Upper lobe of left lung (tissue), 4 donors: ENCODE data around the gene CDH9.

Experiments
- CTCF ChIP-seq, 6 experiments: fragments of 450-650 bp in 4 of 6; fragments of 200-600 bp in 2 of 6; sonication (generic) in 2 of 6; IDR thresholded peaks; one replicate each; pipeline ENCODE4 v1.5.1; 2016 to 2019; ENCODE audit warnings: antibody characterized with exemption in 6 of 6
- POLR2A ChIP-seq, 4 donors: fragments of 450-650 bp; IDR thresholded peaks; one replicate each; pipeline ENCODE4 v1.5.1; 2016 to 2017; ENCODE audit warnings: antibody characterized with exemption in 4 of 4, mild to moderate bottlenecking in 2 of 4

DNA sequence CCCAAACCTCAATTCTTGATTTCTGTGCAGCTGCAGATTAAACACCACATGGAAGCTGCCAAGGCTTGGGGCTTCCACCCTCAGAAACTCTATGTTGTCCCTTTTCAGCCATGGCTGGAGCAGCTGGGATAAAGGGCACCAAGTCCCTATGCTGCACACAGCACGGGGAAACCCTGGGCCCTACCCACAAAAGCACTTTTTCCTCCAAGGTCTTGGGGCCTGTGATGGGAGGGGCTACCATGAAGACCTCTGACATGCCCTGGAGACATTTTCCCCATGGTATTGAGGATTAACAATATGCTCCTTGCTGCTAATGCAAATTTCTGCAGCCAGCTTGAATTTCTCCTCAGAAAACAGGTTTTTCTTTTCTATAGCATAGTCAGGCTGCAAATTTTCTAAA lies 41.8 kb upstream of the CDH9 start:
- TF ChIP-seq CTCF (IDR thresholded peaks at IDR 0.05) (no peak), POLR2A (IDR thresholded peaks at IDR 0.05) (no peak)
